ENCODE results near the gene TXLNB. TPM values are rescaled to one million over a fixed set of nuclear protein-coding genes. Genes with fewer than 3 reads are reported as not detected.
A peak's percentile ranks its signal among the peaks of the same experiment; 100 is the strongest.
"Not testable (repeated sequence)": the region's sequence is repeated elsewhere in the genome, so short reads cannot be mapped to it uniquely, and the experiment has no call there.

Gene TXLNB
- total RNA-seq, 3 donors from 2014 or later (not counting 1 experiment from before 2014, with no cell fraction given) = 0.24 to 0.93 (median 0.50) TPM

GRCh38 chr6:139231206-139231605 lies 60.6 kb downstream of the TXLNB start:
- H3K27me3 ChIP-seq (ENCODE audit: control insufficient read depth, insufficient read depth, low read length) = no peaks in the 10 kb centered on the region
- Mint-ChIP-seq H3K27me3 (ENCODE audit: low read depth in 2 of 2) (no peaks in the 10 kb centered on the region), H3K4me1 (no peaks in the 10 kb centered on the region), H3K27ac (no peak overlapping the region), H3K36me3 (no peaks in the 10 kb centered on the region), H3K4me3 (no peak overlapping the region), H3K9me3 (no peaks in the 10 kb centered on the region)
- no peak overlapping the region for H3K27ac ChIP-seq (ENCODE audit: low read length)
- DNase-seq (no peak), ATAC-seq (no peak)
- no peaks in the 10 kb centered on the region for H3K36me3 ChIP-seq (ENCODE audit: control insufficient read depth, insufficient read depth, low read length)
- no peak overlapping the region for H3K4me3 ChIP-seq (ENCODE audit: low read length)
- no peaks in the 10 kb centered on the region for H3K4me1 ChIP-seq (ENCODE audit: control insufficient read depth, insufficient read depth, low read length)
- intact Hi-C loops (cut with micrococcal nuclease) = no loop called here
- H3K9me3 ChIP-seq (ENCODE audit: control insufficient read depth, insufficient read depth, low read length) = no peaks in the 10 kb centered on the region
- TF ChIP-seq, protein P1, sequence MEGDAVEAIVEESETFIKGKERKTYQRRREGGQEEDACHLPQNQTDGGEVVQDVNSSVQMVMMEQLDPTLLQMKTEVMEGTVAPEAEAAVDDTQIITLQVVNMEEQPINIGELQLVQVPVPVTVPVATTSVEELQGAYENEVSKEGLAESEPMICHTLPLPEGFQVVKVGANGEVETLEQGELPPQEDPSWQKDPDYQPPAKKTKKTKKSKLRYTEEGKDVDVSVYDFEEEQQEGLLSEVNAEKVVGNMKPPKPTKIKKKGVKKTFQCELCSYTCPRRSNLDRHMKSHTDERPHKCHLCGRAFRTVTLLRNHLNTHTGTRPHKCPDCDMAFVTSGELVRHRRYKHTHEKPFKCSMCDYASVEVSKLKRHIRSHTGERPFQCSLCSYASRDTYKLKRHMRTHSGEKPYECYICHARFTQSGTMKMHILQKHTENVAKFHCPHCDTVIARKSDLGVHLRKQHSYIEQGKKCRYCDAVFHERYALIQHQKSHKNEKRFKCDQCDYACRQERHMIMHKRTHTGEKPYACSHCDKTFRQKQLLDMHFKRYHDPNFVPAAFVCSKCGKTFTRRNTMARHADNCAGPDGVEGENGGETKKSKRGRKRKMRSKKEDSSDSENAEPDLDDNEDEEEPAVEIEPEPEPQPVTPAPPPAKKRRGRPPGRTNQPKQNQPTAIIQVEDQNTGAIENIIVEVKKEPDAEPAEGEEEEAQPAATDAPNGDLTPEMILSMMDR (IDR thresholded peaks at IDR 0.05) = no peak
- 50% methylated on average over 2 of the region's 2 CpGs for WGBS (ENCODE audit: insufficient coverage)

DNA sequence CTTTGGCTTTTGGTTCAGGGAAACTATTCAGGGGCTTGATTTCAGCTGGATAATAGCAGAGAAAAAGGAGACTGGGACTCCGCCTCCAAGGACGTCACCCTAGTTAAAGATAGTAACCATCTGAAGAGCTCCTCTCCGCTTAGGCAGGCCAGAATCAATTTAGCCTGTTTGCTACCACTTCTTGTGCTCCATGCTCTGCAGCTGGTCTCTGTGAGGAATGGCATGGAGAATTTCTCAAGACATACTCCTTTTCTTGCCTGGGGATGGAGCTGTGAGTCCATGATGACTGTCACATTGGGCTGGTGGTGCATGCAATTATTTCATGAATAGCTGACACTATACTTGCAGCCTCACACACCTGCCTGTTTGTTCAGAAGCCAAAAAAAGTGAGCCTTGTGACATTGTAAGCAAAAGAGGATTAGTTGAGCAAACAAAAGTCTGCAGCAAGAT lies 61.4 kb downstream of the TXLNB start:
- H3K36me3 ChIP-seq (ENCODE audit: control insufficient read depth, insufficient read depth, low read length) = no peaks in the 10 kb centered on the region
- Mint-ChIP-seq H3K27me3 (ENCODE audit: low read depth in 2 of 2) (no peaks in the 10 kb centered on the region), H3K27ac (no peak overlapping the region), H3K36me3 (no peaks in the 10 kb centered on the region), H3K4me3 (no peak overlapping the region), H3K4me1 (no peaks in the 10 kb centered on the region), H3K9me3 (no peaks in the 10 kb centered on the region)
- WGBS (ENCODE audit: insufficient coverage) = 82% methylated on average over 3 of the region's 3 CpGs
- TF ChIP-seq, protein P1 (IDR thresholded peaks at IDR 0.05) = no peak
- DNase-seq = peak in 1 of 2 donors; percentile 39
- no peak overlapping the region for H3K27ac ChIP-seq (ENCODE audit: low read length)
- ATAC-seq = no peak
- no peak overlapping the region for H3K4me3 ChIP-seq (ENCODE audit: low read length)
- no peaks in the 10 kb centered on the region for H3K4me1 ChIP-seq (ENCODE audit: control insufficient read depth, insufficient read depth, low read length)
- intact Hi-C loops (cut with micrococcal nuclease) = no loop called here
- no peaks in the 10 kb centered on the region for H3K27me3 ChIP-seq (ENCODE audit: control insufficient read depth, insufficient read depth, low read length)
- H3K9me3 ChIP-seq (ENCODE audit: control insufficient read depth, insufficient read depth, low read length) = no peaks in the 10 kb centered on the region

- H3K4me1 ChIP-seq (ENCODE audit: control insufficient read depth, insufficient read depth, low read length); H3K9me3 Mint-ChIP-seq; H3K27ac ChIP-seq (ENCODE audit: low read length); H3K27ac Mint-ChIP-seq; H3K4me1 Mint-ChIP-seq; H3K27me3 Mint-ChIP-seq (ENCODE audit: low read depth in 2 of 2); H3K36me3 Mint-ChIP-seq; H3K9me3 ChIP-seq (ENCODE audit: control insufficient read depth, insufficient read depth, low read length); H3K4me3 ChIP-seq (ENCODE audit: low read length); H3K27me3 ChIP-seq (ENCODE audit: control insufficient read depth, insufficient read depth, low read length); H3K4me3 Mint-ChIP-seq; DNase-seq; H3K36me3 ChIP-seq (ENCODE audit: control insufficient read depth, insufficient read depth, low read length); intact Hi-C loops (cut with micrococcal nuclease); ATAC-seq: not testable (repeated sequence)
- WGBS (ENCODE audit: insufficient coverage) = 96% methylated on average over 3 of the region's 3 CpGs
Measured at GRCh38 chr6:139228387-139228786, 63.4 kb downstream of the TXLNB start.

GRCh38 chr6:139219746-139220145 lies 72.1 kb downstream of the TXLNB start:
- H3K36me3 ChIP-seq (ENCODE audit: control insufficient read depth, insufficient read depth, low read length) = no peaks in the 10 kb centered on the region
- intact Hi-C loops (cut with micrococcal nuclease) = loop anchor here (1.0 kb wide), 1 partner anchor 145 kb away; no protein-coding TSS in a partner anchor
- Mint-ChIP-seq H3K27ac (peak overlapping the region; percentile 30 to 59), H3K9me3 (no peaks in the 10 kb centered on the region), H3K4me1 (peaks cover 5 to 8% of the 10 kb centered on the region in 2 donors), H3K36me3 (no peaks in the 10 kb centered on the region), H3K4me3 (no peak overlapping the region), H3K27me3 (ENCODE audit: low read depth in 2 of 2) (no peaks in the 10 kb centered on the region)
- H3K27me3 ChIP-seq (ENCODE audit: control insufficient read depth, insufficient read depth, low read length) = no peaks in the 10 kb centered on the region
- H3K9me3 ChIP-seq (ENCODE audit: control insufficient read depth, insufficient read depth, low read length) = no peaks in the 10 kb centered on the region
- ATAC-seq (no peak), DNase-seq (no peak)
- H3K4me1 ChIP-seq (ENCODE audit: control insufficient read depth, insufficient read depth, low read length) = peaks cover 5% of the 10 kb centered on the region
- WGBS (ENCODE audit: insufficient coverage) = 71% methylated on average over 2 of the region's 2 CpGs
- H3K27ac ChIP-seq (ENCODE audit: low read length) = no peak overlapping the region
- TF ChIP-seq, protein P1 (IDR thresholded peaks at IDR 0.05) = no peak
- H3K4me3 ChIP-seq (ENCODE audit: low read length) = no peak overlapping the region
